GM19395 (cell line): ENCODE measurements around the gene THSD4.

Source experiments
- ATAC-seq: cut with Tn5 transposase; IDR thresholded peaks from one replicate; pipeline ENCODE4 v1.9.1; 2021; ENCODE audit warnings: mild to moderate bottlenecking, moderate library complexity; ENCODE audit not compliant: unreplicated experiment

Gene THSD4

DNA sequence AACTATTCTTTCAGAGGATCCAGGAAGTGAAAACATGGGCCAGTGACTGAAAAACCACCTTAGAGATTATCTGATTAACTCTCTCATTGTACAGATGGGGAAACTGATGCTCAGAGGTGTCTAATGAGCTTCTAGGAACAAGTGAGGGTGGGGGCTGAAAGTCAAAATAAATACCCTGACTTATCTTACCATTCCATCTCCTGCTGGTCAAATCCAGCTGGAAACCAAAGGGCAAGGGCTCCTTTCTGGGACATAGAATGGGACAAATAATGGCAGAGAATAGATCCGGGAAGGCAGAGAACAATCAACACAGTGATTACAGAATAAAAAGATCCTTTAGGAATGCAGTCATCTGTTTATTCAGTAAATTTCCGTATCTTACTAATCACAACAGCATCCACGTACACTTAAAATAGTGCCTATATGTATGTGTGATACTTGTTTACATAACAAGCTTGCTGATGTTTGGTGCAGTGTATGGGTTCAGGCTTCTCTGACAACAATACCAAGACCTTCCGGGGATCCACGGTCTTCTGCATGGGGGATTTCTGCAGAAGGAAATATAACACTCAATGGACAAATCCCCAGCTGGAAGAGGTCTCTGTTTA lies 173.2 kb downstream of the THSD4 start:
- ATAC-seq: no peak

DNA sequence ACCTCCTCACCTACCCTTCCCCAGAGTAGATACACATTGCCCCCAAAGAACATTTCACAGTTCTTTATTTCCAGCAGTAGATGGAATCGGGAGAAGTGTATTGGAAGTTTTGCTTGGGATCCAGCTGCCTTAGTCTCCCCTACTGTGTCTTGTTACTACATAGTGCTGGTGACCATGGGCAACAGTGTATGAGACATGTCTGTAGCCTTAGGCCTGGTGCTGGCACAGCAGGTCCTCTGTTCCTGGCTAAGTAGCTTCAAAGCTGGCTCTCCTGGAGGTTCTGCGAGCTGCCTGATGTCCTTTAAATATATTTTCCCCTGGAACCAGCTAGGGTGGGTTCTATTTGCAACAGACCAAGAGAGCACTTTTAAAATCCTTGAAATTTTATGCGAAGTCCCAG lies 174.7 kb downstream of the THSD4 start:
- ATAC-seq: no peak

DNA sequence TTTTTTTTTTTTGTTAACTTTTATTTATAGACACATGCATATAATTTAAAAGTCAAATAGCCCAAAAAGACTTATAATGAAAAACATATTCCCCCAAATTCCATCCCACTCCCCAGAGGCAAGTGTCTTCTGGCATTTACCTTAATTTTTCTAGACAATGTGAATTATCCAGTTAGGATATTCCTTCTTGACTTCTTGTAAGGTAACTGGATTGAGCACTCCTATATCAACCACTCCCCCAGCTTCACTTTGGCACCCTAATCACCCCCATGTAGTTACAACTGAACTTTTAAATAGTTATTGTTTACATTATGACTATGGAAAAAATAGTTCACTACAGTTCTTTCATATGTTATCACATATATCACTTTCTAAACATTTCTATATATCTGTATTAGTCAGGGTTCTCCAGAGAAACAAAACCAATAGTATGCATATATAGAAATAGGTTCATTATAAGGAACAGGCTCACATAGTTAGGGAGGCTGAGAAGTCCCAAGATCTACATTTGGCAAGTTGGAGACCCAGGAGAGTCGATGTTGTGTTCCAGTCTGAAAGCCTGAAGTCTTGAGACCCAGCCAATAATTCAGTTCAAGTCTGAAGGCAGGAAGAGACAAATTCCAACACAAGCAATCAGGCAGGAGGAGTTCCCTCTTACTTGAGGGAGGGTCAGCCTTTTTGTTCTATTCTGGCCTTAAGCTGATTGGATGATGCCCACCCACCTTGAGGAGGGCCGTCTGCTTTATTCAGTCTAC lies 175.8 kb downstream of the THSD4 start:
- ATAC-seq: no peak

DNA sequence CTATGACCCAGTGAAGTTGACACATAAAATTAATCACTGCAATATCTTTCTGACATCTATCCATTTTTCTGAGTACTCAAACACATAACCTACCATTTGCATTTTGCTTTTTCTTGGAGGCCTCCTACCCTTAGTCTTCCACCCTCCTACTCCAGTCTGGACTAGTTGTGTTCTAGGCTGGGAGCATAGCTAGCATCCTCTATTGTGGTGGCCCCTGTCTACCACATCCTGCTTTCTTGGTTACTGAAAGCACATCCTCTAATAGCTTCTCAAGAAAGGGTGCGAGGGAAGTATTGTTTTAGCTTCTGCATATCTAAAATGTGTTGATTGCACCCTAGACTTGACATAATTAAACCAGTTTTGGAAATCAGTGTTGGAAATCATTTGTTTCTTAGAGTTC lies 176.5 kb downstream of the THSD4 start:
- no peak for ATAC-seq

DNA sequence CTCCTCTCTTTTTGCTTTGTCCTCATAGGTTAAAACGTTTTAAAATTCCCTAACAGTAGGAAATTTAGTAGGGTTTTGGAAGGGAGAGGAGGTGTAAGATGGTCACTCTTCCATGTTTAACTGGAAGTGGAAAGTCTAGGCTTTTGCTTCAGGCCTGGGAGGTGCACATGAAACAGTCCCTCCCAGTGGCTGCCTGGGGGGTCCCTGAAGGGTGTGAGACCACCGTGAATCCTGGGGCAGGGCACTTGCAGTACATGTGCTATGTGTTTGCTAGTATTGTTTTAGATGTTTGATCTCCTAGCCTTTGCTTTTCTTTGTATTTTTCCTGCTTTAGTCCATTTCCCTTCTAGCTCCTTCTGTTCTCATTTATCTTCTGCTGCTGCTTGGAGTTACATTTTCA lies 178.5 kb downstream of the THSD4 start:
- no peak for ATAC-seq

DNA sequence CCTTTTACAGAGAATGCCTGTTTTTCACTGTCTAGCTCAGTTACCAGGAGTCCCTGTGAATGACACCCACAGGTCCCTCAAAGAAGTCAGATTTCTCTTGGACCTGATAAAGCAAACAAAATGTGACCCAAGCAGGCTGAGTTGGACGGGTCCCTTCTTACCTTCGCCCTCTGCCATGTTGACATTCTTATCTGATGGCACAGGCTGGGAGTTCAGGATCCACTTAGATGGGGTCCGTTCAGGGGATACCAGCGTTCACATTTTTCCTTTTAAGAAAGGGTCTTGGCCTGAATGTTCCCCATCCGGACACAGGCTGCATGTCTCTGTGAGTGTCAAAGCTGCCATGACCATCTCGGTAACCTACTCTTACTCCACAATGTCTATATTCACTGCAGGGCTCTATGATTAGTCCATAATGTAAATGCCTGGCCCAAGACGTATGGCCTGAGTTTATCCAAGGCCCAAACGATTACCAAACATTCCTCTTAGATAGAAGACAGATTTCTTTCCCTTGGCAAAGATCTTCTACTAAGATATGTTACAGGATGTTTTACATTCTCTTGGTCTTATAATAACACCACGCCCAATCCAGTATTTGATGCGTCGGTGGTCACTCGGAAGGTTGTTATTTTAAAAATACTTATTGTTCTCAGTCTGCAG lies 179.1 kb downstream of the THSD4 start:
- ATAC-seq: no peak

DNA sequence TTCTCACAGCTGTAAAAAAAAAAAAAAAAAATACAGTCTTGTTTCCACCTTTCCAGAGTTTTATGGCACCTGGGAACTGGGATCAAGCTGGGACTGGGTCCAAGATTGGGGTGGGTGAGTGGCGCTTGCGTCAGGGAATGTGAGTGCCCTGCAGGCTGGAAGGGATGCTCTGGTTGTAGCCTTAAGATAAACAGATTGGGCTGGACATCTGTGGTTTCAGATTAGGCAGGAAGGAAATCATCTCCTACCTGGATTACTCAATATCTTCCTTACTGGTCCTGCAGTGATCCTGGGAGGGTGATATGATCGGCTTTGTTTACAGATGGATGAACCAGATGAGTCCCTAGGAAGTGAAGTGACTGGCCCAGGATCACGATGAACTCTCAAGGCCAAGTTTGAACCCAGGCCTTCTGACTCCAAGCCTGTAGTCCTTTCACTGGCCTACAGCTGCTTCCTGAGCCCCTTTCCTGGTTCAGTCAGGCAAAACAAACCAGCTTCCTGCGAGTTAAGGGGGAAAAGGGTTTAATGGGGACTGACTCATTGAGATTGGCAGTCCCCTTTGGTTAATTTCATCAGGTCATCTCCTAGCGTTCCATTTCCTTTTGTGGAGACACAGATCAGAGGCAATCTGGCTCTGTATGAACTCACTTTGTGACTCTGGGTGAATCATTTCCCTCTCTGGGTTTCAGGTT lies 179.8 kb downstream of the THSD4 start:
- no peak for ATAC-seq

DNA sequence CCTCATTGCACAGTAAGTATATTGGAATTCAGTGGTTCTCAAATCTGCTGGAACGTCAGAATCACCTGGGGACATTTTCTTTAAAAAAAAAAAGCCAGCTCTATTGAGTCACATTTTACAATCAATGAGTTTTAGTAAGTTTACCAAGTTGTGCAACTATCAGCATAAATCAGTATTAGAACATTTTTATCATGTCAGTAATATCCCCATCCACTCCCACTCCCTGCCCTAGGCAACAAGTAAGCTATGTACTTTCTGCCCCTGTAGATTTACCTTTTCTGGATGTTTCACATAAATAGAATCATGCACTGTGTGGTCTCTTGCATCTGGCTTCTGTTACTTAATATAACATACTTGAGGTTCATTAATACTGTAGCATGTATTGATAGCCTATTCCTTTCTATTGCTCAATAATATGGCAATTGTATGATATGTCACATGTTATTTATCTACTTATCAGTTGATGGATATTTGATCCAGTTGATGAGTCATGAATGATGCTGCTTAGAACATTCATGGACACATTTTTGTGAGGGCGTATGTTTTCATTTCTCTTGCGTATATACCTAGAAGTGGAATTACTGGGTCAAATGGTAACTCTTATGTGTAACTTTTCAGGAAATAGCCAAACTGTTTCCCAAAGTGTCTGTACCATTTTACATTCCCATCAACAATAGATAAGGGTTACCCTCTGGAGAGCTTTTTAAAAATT lies 180.5 kb downstream of the THSD4 start:
- no peak for ATAC-seq

DNA sequence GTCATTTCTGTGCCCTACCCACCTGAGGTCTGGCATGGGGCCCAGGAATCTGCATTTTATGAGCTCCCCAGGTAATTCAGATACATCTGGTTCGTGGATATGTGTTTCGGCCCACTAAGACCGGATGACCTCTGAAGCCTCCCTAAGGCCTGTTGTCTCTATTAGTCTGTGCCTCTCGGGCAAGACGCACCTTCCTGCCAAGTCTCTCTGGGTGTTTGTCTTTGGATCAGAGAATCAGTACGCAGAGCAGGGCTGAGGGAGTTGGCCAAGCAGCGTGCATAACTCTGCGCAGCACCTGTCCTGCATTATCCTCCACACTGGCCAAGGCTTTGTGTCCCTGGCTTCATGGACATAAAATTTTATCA lies 181.0 kb downstream of the THSD4 start:
- no peak for ATAC-seq

DNA sequence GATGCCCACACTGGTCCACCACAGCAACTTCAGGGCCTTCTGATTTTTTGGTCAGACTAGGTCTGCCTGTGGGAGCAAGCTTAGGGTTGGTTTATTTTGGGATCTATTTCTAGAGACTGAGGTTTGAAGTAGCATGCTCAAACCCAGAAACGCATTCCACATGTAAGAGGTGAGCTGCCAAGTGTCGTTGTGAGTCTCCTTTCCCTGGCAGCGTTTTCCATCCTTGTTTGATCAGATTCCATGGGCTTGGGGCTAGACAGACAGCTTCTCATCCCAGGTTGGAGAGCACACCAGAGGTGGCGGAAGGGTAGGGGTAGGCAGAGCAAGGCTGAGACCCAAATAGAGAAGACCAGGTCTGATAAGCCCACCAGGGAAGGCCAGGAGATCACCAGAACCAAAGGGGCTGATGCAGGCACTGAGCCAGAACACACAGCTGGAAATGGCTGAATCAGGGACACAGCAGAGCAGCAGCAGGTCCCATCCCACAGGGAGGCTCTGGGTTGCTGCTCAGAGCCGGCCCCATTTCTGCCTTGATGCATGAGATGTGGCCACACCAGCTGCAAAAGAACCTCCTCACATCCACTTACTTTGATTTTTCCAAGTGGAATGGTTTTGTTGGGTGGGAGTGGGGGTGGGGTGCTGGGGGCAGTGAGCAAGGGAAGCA lies 186.8 kb downstream of the THSD4 start:
- ATAC-seq: no peak

DNA sequence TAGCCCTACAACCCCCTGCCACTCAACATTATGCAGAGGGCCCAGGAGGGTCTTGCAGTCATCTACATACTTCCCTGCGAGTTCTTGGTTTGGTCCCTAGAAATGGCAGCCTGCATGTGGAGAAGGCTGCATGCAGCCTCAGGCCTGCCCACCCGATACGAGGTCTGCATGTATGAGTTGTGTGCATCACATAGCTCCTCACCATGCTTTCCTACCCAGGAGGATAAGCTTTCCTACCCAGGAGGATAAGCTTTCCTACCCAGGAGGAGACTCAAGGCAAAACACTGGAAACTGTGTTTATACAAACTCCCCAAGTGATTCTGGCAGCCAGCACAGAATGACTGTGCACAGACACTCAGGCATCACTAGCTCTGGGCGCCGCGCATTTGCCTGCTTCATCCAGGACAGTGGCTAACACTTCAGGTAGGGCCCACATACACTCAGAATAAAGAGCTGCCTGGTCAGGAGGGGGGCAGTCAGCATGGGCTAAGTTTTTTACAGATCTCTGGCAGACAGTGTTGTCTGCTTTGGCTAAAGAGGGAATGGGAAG lies 187.7 kb downstream of the THSD4 start:
- ATAC-seq: no peak

DNA sequence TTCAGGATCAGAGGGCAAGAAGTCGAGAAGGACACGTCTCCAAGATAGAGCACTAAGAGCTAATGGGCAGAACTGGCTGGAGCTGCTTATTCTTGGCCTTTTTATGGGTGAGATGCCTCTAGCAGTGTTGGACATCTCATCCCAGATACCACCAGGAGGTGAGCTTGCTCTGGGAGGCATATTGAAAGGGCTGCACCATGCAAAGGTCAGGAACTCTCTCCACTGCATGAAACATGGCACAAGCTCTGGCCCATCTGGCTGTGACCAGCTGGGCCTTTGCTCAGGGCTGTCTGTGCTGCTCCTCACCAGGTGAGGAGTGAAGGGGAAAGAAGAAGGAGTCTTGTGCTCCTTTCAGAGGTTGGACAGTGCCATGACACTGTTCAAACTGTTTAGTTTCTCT lies 188.7 kb downstream of the THSD4 start:
- ATAC-seq: no peak

DNA sequence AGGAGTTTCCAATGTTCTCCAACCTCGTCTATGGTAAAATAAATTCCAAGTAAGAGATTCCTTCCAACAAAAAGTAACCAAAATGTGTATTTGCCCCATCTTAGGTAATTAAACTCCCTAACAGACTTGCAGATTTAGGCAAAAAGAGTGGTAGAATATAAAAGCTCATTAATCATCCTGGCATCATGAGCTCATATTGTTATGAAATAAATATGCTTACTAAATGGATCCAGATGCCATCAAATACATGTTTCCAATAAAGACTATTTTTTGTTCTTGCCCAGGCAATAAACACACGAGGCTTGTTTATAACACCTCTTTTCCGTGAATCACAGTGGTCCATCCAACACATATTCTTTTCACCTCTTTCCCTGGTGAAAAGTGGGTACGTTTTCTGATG lies 189.4 kb downstream of the THSD4 start:
- no peak for ATAC-seq

DNA sequence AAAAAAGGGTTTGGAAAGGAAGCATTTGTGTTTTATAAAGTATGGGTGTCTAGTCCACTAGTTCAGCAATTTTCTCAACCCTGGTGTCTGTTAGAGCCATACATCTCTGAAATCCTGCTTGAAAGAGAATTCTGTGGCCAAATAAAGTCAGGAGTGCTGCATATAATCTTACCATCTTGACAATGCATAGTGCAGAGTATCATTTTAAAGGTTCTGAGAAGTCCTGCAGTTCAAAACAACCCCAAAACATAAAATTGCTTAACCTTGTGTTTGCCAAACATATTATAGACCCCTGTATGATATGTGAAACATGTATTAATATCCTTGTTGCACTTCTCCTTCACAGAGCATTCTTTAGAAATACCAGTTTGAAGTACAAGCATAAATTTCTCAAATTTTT lies 191.3 kb downstream of the THSD4 start:
- no peak for ATAC-seq

DNA sequence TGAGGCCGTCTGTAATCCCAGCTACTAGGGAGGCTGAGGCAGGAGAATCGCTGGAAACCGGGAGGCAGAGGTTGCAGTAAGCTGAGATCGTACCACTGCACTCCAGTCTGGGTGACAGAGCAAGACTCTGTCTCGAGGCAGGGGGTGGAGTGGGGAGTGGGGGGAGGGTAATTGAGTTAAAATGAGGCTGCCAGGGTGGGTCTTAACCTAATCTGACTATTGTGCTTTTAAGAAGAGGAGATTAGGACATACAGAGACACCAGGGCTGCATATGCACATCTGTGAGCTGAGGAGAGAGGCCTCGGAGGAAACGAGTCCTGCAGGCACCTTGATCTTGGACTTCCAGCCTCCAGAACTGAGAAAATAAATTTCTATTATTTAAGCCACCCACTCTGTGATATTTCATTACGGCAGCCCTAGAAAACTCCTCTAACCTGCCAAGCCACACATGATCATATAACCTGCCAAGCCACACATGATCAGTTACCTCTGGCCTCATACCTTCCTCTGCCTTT lies 197.0 kb downstream of the THSD4 start:
- no peak for ATAC-seq

DNA sequence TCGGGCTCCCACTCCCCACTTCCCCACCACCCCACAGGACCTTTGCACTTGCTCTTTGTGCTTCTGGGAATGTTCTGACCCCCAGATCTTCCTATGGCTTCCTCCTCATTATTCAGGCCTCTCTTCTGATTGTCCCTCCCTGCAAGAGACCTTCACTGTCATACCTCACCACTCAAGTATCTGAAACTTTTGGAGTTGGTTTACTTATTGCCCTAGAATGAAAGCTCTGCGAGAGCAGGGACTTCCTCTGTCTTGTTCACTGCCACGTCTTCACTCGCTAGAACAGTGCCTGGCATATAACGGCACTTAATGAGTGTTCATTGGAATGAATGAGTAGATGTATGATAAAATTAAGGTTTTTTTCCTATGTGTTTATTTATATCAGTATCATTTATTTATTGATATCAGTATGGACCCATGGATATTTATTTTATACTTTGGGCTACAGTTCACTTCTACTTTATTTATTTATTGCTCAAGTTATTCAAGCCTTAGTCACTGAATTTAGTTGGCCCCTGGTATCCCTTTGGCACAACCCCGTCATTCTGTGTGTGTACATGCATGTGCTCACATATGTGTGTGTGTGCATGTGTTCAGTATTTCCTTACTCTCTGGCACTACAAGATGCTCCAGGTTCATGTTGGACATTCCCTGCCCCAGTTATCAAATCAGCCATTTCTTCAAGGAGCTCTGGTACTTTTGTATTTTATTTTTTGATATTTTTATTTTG lies 197.6 kb downstream of the THSD4 start:
- ATAC-seq: no peak

DNA sequence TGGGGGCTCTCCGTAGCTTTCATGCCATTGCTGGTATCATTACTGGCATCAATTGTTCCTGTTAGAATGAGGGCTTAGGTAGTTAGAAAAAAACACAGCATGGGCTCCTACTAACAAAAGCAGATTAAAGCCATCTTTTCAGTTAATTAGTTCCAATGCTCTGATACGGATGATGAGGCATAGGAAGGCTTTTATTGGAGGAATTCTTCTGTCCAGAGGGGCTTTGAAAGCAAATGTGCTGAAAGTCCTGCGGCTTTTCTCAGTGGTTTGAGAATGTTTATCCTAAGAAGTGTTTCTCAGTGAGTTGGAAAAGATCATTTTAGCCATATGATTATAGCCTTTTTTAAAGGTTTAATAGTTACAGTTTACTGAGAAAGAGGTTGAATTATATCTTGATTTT lies 198.5 kb downstream of the THSD4 start:
- ATAC-seq: no peak

DNA sequence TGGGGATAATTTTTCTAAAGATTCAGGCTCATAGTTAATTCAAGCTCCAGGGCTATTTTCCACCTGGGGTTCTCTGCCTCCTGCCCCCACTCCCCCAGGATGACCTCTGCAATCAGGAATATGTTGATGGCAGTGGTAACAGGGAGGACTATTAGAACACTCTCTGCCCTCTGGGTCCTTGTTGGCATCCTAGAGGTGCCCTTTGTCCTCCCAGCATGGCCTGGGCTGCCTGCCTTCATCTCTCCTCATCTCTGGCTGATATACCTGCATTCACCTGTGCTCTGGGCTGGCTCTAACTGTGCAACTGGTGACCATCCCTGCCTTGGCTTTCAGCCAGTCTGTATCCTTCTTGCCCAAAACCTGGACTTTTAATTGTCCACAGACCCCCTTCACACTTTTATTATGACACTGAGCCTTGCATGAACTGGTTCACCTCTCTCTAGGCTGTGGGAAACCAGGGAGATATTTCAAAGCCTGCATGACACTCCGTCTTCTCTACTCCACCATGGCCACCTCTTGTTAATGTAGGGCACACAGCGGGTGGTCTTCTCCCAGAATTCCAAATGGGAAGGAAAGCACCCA lies 199.8 kb downstream of the THSD4 start:
- ATAC-seq: no peak

DNA sequence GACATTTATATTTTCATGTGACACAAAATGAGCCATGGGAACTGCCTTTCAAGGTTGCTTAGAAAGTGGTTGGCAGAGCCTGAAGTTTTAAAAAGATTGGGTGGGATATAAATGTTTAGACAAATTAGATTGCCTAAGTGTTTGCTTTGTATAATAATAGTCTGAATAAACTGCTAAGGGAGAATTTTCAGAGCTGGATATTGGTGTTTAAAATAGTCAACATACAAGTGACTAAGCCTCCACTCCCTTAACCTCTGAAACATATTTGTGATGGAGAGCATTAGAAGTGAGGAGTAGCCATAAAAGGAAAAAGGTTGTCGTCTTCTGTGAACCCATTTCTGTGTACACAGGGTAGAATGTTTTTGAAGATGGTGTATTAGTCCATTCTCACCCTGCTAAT lies 201.6 kb downstream of the THSD4 start:
- no peak for ATAC-seq
